CD8-positive, alpha-beta memory T cell (primary cell): ENCODE data around the gene LRRFIP2. TPM values are rescaled to one million over a fixed set of nuclear protein-coding genes. Genes with fewer than 3 reads are reported as not detected.
"Not testable (repeated sequence)": the region's sequence is repeated elsewhere in the genome, so short reads cannot be mapped to it uniquely, and the experiment has no call there.

Experiments used
- CTCF ChIA-PET: fragments of 350-600 bp; sonication (Branson Sonifier 250); formaldehyde crosslinking; loops from one replicate; lab custom pipeline; 2021; ENCODE audit warnings: antibody characterized with exemption; lab: Charles Lee
- POLR2A ChIA-PET: fragments of 350-600 bp; sonication (Branson Sonifier 250); formaldehyde crosslinking; loops from one replicate; lab custom pipeline; 2021; ENCODE audit warnings: antibody characterized with exemption; lab: Charles Lee
- DNase-seq, 5 donors: peaks; one replicate each; pipeline versions ENCODE4 v3.0.0 to v3.0.0-alpha.2; 2020 to 2022; ENCODE audit warnings: mixed read lengths in 1 of 5
- H3K27ac ChIP-seq: one replicate; pipeline ENCODE4 v1.7.0; 2013; ENCODE audit warnings: low read depth, mild to moderate bottlenecking, low read length, moderate library complexity
- H3K27me3 ChIP-seq: 2 replicates; pipeline ENCODE4 v1.7.0; 2013; ENCODE audit warnings: low read length, mild to moderate bottlenecking; ENCODE audit not compliant: insufficient read depth, poor library complexity, severe bottlenecking
- H3K36me3 ChIP-seq: 2 replicates; pipeline ENCODE4 v1.7.0; 2013; ENCODE audit warnings: mild to moderate bottlenecking, low read length, moderate library complexity; ENCODE audit not compliant: insufficient read depth
- H3K4me1 ChIP-seq: 2 replicates; pipeline ENCODE4 v1.7.0; 2013; ENCODE audit warnings: mild to moderate bottlenecking, low read length, moderate library complexity; ENCODE audit not compliant: insufficient read depth
- H3K4me3 ChIP-seq: 2 replicates; pipeline ENCODE4 v1.7.0; 2013; ENCODE audit warnings: mild to moderate bottlenecking, low read length
- H3K9me3 ChIP-seq: 2 replicates; pipeline ENCODE4 v1.7.0; 2013; ENCODE audit warnings: mild to moderate bottlenecking, low read length
- H3K27ac Mint-ChIP-seq, 8 donors: one replicate each; pipeline ENCODE4 v1.8.0; 2020 to 2021; ENCODE audit warnings: mixed read lengths in 8 of 8, mild to moderate bottlenecking in 6 of 8, inconsistent platforms in 3 of 8, moderate library complexity in 3 of 8
- H3K27me3 Mint-ChIP-seq, 2 donors: one replicate each; pipeline ENCODE4 v1.8.0; 2020 to 2021; ENCODE audit warnings: mixed read lengths in 2 of 2, mild to moderate bottlenecking in 1 of 2, moderate library complexity in 1 of 2
- H3K36me3 Mint-ChIP-seq, 3 donors: one replicate each; pipeline ENCODE4 v1.8.0; 2020 to 2021; ENCODE audit warnings: mixed read lengths in 3 of 3, inconsistent platforms in 1 of 3, mild to moderate bottlenecking in 1 of 3
- H3K4me1 Mint-ChIP-seq, 3 donors: one replicate each; pipeline ENCODE4 v1.8.0; 2020 to 2021; ENCODE audit warnings: mixed read lengths in 3 of 3, inconsistent platforms in 1 of 3, mild to moderate bottlenecking in 1 of 3
- H3K4me3 Mint-ChIP-seq, 7 donors: one replicate each; pipeline ENCODE4 v1.8.0; 2020 to 2021; ENCODE audit warnings: mixed read lengths in 7 of 7, mild to moderate bottlenecking in 6 of 7, moderate library complexity in 4 of 7, inconsistent platforms in 2 of 7
- H3K9me3 Mint-ChIP-seq, 5 donors: one replicate each; pipeline ENCODE4 v1.8.0; 2020 to 2022; ENCODE audit warnings: mixed read lengths in 5 of 5, mild to moderate bottlenecking in 3 of 5, moderate library complexity in 2 of 5, inconsistent platforms in 1 of 5
- polyA plus RNA-seq: library from polyadenylated mRNA; unstranded; fragments of 300-500 nt; fragmentation: Illumina TruSeq; gene quantifications from one replicate; pipeline ENCODE4 v1.2.3, GENCODE V29; 2021
- total RNA-seq, 2 experiments: library from RNA; stranded (reverse); gene quantifications; one replicate each; pipeline ENCODE4 v1.2.3, GENCODE V29; 2021

LRRFIP2 gene
- total and polyA plus RNA-seq, 3 experiments from 2014 or later, result 21.9 to 34.3 (median 34.1) TPM

- Mint-ChIP-seq H3K4me1 (no peaks in the 10 kb centered on the region), H3K27ac (no peak overlapping the region), H3K4me3 (no peak overlapping the region), H3K36me3 (peaks cover 6 to 36% (median 8%) of the 10 kb centered on the region in 3 donors), H3K27me3 (no peaks in the 10 kb centered on the region), H3K9me3 (no peaks in the 10 kb centered on the region)
- ChIA-PET CTCF (no interaction called here), POLR2A (no interaction called here)
- Histone ChIP-seq H3K4me1 (no peaks in the 10 kb centered on the region), H3K27ac (no peak overlapping the region), H3K36me3 (no peaks in the 10 kb centered on the region), H3K4me3 (no peak overlapping the region), H3K27me3 (no peaks in the 10 kb centered on the region), H3K9me3 (no peaks in the 10 kb centered on the region)
- no peak for DNase-seq
These were observed 51.1 kb downstream of the LRRFIP2 start for GRCh38 chr3:37123292-37123691.

DNA sequence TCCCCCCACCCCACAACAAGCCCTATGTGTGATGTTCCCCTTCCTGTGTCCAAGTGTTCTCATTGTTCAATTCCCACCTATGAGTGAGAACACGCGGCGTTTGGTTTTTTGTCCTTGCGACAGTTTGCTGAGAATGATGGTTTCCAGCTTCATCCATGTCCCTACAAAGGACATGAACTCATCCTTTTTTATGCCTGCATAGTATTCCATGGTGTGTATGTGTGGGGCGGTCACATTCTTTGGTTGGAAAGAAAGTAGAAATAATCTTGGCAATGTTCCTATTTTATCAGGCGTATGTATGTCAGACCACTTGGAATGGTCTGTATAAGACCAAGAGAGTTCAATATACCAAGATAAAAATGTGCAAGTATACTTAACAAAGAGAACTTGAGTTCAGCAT is 52.3 kb downstream of the LRRFIP2 start:
- peaks cover 6 to 28% (median 9%) of the 10 kb centered on the region in 3 donors for H3K36me3 Mint-ChIP-seq
- H3K4me1 ChIP-seq, H3K4me1 Mint-ChIP-seq, H3K36me3 ChIP-seq, H3K4me3 ChIP-seq, DNase-seq, POLR2A ChIA-PET, H3K27me3 Mint-ChIP-seq, H3K27me3 ChIP-seq, H3K4me3 Mint-ChIP-seq, CTCF ChIA-PET, H3K9me3 Mint-ChIP-seq, H3K27ac Mint-ChIP-seq, H3K27ac ChIP-seq, H3K9me3 ChIP-seq: not testable (repeated sequence)

DNA sequence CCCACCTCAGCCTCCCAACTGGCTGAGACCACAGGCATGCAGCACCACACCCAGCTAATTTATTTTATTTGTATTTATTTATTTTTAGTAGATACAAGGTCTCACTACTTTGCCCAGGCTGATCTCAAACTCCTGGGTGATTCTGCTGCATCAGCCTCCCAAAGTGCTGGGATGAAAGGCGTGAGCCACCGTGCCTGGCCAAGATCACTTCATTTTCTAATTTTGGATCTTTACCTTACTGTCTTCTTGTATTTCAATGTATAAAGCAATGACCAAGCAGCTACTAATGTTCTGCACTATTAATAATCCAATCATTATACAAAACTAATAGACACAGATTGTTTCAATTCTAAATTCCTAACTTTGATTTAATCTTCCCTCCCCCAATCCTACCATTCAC is 56.2 kb downstream of the LRRFIP2 start:
- H3K27ac Mint-ChIP-seq, result no peak overlapping the region
- no peaks in the 10 kb centered on the region for H3K27me3 Mint-ChIP-seq
- ChIA-PET CTCF (no interaction called here), POLR2A (no interaction called here)
- H3K4me1 ChIP-seq, result no peaks in the 10 kb centered on the region
- no peaks in the 10 kb centered on the region for H3K36me3 ChIP-seq
- no peak overlapping the region for H3K4me3 Mint-ChIP-seq
- no peaks in the 10 kb centered on the region for H3K9me3 Mint-ChIP-seq
- no peak for DNase-seq
- no peaks in the 10 kb centered on the region for H3K4me1 Mint-ChIP-seq
- peaks cover 8 to 25% (median 8%) of the 10 kb centered on the region in 3 donors for H3K36me3 Mint-ChIP-seq
- no peak overlapping the region for H3K27ac ChIP-seq
- no peaks in the 10 kb centered on the region for H3K9me3 ChIP-seq
- H3K4me3 ChIP-seq, result no peak overlapping the region
- no peaks in the 10 kb centered on the region for H3K27me3 ChIP-seq

DNA sequence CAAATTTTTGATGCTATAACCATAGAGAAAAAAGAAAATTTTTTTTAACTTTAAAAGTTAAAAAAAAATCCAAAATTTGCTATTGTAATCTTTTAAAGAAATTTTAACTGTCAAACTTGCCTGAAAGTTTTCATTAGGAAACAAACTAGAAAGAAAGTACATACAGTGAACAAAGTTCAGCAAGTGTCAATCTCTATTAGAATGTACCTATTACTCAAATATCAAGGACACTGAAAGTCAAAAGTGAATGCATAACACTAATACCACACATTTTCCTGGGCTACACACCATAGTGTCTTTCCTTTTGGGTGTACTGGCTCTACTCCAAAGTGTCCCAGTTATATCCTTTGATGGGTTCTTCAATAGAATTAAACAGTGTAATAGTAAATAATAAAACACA is 56.8 kb downstream of the LRRFIP2 start:
- Mint-ChIP-seq H3K27me3 (no peaks in the 10 kb centered on the region), H3K4me3 (no peak overlapping the region), H3K36me3 (peaks cover 10 to 22% (median 11%) of the 10 kb centered on the region in 3 donors), H3K9me3 (no peaks in the 10 kb centered on the region), H3K27ac (no peak overlapping the region), H3K4me1 (no peaks in the 10 kb centered on the region)
- Histone ChIP-seq H3K4me3 (no peak overlapping the region), H3K27me3 (no peaks in the 10 kb centered on the region), H3K9me3 (no peaks in the 10 kb centered on the region), H3K4me1 (no peaks in the 10 kb centered on the region), H3K36me3 (no peaks in the 10 kb centered on the region), H3K27ac (no peak overlapping the region)
- ChIA-PET POLR2A (no interaction called here), CTCF (no interaction called here)
- DNase-seq, result no peak

DNA sequence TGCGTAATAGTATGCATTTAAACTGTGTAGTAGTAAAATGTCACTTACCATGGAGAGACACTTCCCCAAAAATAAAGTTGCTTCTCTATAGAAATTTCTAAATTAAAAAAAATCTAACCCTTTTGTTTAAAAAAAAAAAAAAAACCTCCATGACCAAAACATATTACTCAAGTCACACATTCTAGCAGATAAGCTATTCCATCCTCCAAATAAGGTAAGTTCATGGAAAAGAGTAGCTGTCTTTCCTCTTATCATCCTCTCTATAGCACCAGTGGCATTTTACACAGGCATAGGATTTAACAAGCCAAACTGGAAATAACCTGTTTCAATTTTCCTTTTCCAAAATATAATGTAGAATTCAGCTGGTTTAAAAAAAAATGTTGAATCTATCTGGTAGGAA is 57.4 kb downstream of the LRRFIP2 start:
- no peaks in the 10 kb centered on the region for H3K36me3 ChIP-seq
- Mint-ChIP-seq H3K9me3 (no peaks in the 10 kb centered on the region), H3K27ac (no peak overlapping the region), H3K36me3 (peaks cover 5 to 17% (median 7%) of the 10 kb centered on the region in 3 donors), H3K4me3 (no peak overlapping the region), H3K4me1 (no peaks in the 10 kb centered on the region), H3K27me3 (no peaks in the 10 kb centered on the region)
- no peaks in the 10 kb centered on the region for H3K27me3 ChIP-seq
- H3K4me3 ChIP-seq, result no peak overlapping the region
- ChIA-PET CTCF (no interaction called here), POLR2A (no interaction called here)
- no peaks in the 10 kb centered on the region for H3K9me3 ChIP-seq
- H3K27ac ChIP-seq, result no peak overlapping the region
- DNase-seq, result no peak
- no peaks in the 10 kb centered on the region for H3K4me1 ChIP-seq

DNA sequence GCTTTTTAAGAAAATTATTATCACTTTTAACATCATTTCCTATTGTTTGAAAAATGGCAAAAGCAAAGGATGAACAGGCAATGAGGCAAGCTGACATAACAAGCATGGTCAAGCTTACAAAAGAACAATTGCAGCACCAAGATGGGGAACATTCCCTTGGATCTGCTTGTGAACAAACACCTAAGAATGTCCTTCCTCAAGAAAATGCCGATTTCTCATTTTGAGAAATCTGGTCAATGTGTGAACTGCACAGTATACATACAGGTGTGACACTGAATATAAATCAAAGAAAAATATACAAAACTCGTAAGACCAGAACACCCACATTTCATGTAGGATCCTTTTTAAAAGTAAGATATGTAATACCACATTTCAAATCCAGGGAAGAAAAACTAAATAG is 58.9 kb downstream of the LRRFIP2 start:
- DNase-seq, result no peak
- Histone ChIP-seq H3K4me1 (no peaks in the 10 kb centered on the region), H3K27ac (no peak overlapping the region), H3K36me3 (no peaks in the 10 kb centered on the region), H3K27me3 (no peaks in the 10 kb centered on the region), H3K4me3 (no peak overlapping the region), H3K9me3 (no peaks in the 10 kb centered on the region)
- no peak overlapping the region for H3K4me3 Mint-ChIP-seq
- H3K4me1 Mint-ChIP-seq, result no peaks in the 10 kb centered on the region
- ChIA-PET POLR2A (no interaction called here), CTCF (no interaction called here)
- H3K36me3 Mint-ChIP-seq, result peaks cover 6 to 10% (median 6%) of the 10 kb centered on the region in 3 donors
- H3K27ac Mint-ChIP-seq, result no peak overlapping the region
- H3K27me3 Mint-ChIP-seq, result no peaks in the 10 kb centered on the region
- H3K9me3 Mint-ChIP-seq, result no peaks in the 10 kb centered on the region

GRCh38 chr3:37114251-37115145 is 59.9 kb downstream of the LRRFIP2 start:
- CTCF ChIA-PET, result no interaction called here
- POLR2A ChIA-PET, result no interaction called here
- Histone ChIP-seq H3K4me1 (no peaks in the 10 kb centered on the region), H3K27ac (no peak overlapping the region), H3K9me3 (no peaks in the 10 kb centered on the region), H3K27me3 (no peaks in the 10 kb centered on the region), H3K4me3 (no peak overlapping the region), H3K36me3 (no peaks in the 10 kb centered on the region)
- Mint-ChIP-seq H3K27me3 (no peaks in the 10 kb centered on the region), H3K9me3 (no peaks in the 10 kb centered on the region), H3K36me3 (peaks cover 6 to 11% (median 6%) of the 10 kb centered on the region in 3 donors), H3K4me1 (no peaks in the 10 kb centered on the region), H3K27ac (no peak overlapping the region), H3K4me3 (no peak overlapping the region)
- DNase-seq, result no peak

DNA sequence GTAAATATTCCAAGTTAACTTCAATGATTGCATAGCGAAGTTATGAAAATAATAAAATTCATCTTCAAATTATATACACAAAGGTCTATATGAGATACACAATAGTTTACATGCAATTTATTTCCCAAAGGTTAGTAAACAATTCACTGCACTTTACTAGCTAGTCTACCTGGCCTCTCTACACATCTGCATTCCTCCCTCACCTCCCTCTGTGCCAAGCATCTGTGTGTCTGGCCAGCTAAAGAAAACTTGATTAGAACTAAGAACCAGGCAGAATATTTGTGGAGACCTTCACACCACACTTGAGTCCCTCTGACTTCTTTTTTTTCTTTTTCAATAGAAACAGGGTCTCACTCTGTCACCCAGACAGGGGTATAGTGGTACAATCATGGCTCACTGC is 61.4 kb downstream of the LRRFIP2 start:
- ChIA-PET CTCF (no interaction called here), POLR2A (no interaction called here)
- H3K36me3 Mint-ChIP-seq, result peaks cover 3 to 17% (median 6%) of the 10 kb centered on the region in 3 donors
- H3K4me1 ChIP-seq, result no peaks in the 10 kb centered on the region
- no peak for DNase-seq
- H3K4me3 ChIP-seq, result no peak overlapping the region
- H3K9me3 ChIP-seq, result no peaks in the 10 kb centered on the region
- peaks cover 0 to 2% (median 0%) of the 10 kb centered on the region in 3 donors for H3K4me1 Mint-ChIP-seq
- H3K27me3 ChIP-seq, result no peaks in the 10 kb centered on the region
- H3K27ac Mint-ChIP-seq, result no peak overlapping the region
- no peak overlapping the region for H3K4me3 Mint-ChIP-seq
- no peaks in the 10 kb centered on the region for H3K36me3 ChIP-seq
- H3K27ac ChIP-seq, result no peak overlapping the region
- no peaks in the 10 kb centered on the region for H3K27me3 Mint-ChIP-seq
- H3K9me3 Mint-ChIP-seq, result no peaks in the 10 kb centered on the region
